Measurements from ENCODE around the gene ZNF350.
A peak's percentile ranks its signal among the peaks of the same experiment; 100 is the strongest.
"Not testable (repeated sequence)": the region's sequence is repeated elsewhere in the genome, so short reads cannot be mapped to it uniquely, and the experiment has no call there.

ZNF350 gene

DNA sequence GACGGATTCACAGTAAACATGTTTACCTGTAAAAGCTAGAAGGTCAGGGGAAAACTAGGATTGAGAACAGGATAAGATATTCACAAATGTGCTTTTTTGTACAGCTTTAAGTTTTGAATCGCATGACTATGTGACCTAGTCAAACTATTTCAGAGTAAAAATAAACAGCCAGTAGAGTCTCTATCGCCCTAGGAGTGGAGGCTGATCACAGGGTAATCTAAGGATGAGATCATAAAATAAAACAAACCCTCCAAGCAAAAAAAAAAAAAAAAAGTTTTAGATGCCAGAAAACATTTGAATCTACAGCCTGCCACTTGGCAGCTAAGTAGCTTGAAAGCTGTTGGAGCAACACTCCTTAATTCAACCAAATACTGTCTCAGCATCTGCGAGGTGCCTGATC is 26.8 kb downstream of the ZNF350 start:
- TF ChIP-seq, protein P1, sequence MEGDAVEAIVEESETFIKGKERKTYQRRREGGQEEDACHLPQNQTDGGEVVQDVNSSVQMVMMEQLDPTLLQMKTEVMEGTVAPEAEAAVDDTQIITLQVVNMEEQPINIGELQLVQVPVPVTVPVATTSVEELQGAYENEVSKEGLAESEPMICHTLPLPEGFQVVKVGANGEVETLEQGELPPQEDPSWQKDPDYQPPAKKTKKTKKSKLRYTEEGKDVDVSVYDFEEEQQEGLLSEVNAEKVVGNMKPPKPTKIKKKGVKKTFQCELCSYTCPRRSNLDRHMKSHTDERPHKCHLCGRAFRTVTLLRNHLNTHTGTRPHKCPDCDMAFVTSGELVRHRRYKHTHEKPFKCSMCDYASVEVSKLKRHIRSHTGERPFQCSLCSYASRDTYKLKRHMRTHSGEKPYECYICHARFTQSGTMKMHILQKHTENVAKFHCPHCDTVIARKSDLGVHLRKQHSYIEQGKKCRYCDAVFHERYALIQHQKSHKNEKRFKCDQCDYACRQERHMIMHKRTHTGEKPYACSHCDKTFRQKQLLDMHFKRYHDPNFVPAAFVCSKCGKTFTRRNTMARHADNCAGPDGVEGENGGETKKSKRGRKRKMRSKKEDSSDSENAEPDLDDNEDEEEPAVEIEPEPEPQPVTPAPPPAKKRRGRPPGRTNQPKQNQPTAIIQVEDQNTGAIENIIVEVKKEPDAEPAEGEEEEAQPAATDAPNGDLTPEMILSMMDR (IDR thresholded peaks at IDR 0.05; ENCODE audit: low read depth, low read length): no peak
- H3K4me3 ChIP-seq (ENCODE audit: low read depth, low read length): no peak overlapping the region

DNA sequence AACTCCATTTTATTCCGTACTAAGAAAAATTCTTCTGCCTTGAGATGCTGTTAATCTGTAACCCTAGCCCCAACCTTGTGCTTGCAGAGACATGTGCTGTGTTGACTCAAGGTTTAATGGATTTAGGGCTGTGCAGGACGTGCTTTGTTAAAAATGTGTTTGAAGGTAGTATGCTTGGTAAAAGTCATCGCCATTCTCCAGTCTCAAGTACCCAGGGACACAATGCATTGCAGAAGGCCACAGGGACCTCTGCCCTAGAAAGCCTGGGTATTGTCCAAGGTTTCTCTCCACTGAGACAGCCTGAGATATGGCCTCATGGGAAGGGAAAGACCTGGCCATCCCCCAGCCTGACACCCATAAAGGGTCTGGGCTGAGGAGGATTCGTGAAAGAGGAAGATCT is 28.8 kb downstream of the ZNF350 start:
- H3K4me3 ChIP-seq (ENCODE audit: low read depth, low read length): not testable (repeated sequence)

DNA sequence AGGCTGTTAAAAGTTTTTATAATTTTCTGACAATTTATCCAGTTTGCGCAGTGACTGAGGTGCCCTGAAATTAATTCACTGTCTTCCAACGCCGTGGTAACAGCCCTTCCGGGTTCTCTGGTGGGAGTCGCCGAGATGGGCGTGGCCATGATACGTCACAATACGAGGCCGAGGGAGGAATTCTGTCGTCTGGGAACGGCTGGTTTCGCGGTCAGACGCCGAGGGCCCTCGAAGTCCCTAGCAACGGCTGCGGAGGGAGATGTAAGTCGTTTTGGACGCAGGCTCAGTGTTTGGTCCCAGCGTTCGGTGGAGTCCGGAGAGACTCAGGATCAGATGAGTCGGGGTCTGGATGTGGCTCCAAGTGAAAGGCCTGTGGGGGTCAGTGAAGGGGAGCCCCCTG is 37.7 kb downstream of the ZNF350 start:
- H3K4me3 ChIP-seq (ENCODE audit: low read depth, low read length): no peak overlapping the region
- TF ChIP-seq, protein P1 (IDR thresholded peaks at IDR 0.05; ENCODE audit: low read depth, low read length): no peak

- TF ChIP-seq, protein P1 (IDR thresholded peaks at IDR 0.05; ENCODE audit: low read depth, low read length): no peak
- H3K4me3 ChIP-seq (ENCODE audit: low read depth, low read length): no peak overlapping the region
These were observed 40.0 kb downstream of the ZNF350 start for GRCh38 chr19:51946602-51947001.

DNA sequence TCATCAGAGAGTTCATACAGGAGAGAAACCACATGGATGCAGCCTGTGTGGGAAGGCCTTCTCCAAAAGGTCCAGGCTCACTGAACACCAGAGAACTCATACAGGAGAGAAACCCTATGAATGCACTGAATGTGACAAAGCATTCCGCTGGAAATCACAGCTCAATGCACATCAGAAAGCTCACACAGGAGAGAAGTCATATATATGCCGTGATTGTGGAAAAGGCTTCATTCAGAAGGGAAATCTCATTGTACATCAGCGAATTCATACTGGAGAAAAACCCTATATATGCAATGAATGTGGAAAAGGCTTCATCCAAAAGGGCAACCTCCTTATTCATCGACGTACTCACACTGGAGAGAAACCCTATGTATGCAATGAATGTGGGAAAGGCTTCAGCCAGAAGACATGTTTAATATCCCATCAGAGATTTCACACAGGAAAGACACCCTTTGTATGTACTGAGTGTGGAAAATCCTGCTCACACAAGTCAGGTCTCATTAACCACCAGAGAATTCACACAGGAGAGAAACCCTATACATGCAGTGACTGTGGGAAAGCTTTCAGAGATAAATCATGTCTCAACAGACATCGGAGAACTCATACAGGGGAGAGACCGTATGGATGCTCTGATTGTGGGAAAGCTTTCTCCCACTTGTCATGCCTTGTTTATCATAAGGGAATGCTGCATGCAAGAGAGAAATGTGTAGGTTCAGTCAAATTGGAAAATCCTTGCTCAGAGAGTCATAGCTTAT is 41.7 kb downstream of the ZNF350 start:
- no peak overlapping the region for H3K4me3 ChIP-seq (ENCODE audit: low read depth, low read length)

GRCh38 chr19:51938936-51939335 is 47.7 kb downstream of the ZNF350 start:
- H3K4me3 ChIP-seq (ENCODE audit: low read depth, low read length): no peak overlapping the region
- TF ChIP-seq, protein P1 (IDR thresholded peaks at IDR 0.05; ENCODE audit: low read depth, low read length): no peak

More for the DNA sequence above, 41.7 kb downstream of the ZNF350 start:
- TF ChIP-seq, protein P1 (IDR thresholded peaks at IDR 0.05; ENCODE audit: low read depth, low read length): no peak

DNA sequence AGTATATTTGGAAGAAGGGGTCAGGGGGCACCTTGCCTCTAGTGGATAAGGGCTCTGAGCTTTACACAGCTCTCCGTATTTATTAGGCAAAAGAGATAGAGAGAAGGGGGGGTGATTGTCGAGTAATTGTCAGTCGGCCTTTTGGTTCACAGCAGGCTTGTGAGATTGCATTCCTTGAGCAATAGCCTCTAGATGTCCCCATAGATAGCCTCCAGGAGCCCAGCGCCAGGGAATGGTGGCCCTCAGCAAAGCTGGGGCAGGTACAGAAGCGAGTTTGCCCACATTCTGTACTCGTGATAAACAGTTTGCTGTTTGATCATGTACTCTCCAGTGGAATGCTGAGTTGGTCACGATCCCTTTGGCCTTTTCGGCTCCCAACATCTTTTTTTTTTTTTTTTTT is 54.7 kb downstream of the ZNF350 start:
- TF ChIP-seq, protein P1 (IDR thresholded peaks at IDR 0.05; ENCODE audit: low read depth, low read length): no peak
- no peak overlapping the region for H3K4me3 ChIP-seq (ENCODE audit: low read depth, low read length)

DNA sequence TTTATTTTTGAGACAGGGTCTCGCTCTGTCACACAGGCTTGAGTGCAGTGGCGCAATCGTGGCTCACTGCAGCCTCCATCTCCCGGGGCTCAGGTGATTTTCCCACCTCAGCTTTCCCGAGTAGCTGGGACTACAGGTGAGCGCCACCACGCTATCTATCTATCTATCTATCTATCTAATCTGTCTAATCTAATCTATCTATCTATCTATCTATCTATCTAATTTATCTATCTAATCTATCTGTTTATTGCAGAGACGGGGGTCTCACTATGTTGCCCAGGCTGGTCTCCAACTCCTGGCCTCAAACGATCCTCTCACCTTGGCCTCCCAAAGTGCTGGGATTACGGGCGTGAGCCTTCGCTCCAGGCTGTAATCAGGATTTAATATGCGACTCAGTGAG is 58.8 kb downstream of the ZNF350 start:
- peak overlapping the region; percentile 89 for H3K4me3 ChIP-seq (ENCODE audit: low read depth, low read length)
- TF ChIP-seq, protein P1 (IDR thresholded peaks at IDR 0.05; ENCODE audit: low read depth, low read length): no peak

Measured in WI38 (cell line).